GM12875 (cell line): ENCODE measurements around the gene CABLES1.
"Not testable (repeated sequence)": the region's sequence is repeated elsewhere in the genome, so short reads cannot be mapped to it uniquely, and the experiment has no call there.

Source experiments
- H3K4me3 ChIP-seq: one replicate; pipeline ENCODE4 v1.5.1; 2011; ENCODE audit warnings: low read depth, low read length, control low read depth
- CTCF ChIP-seq: IDR thresholded peaks from 2 replicates; pipeline ENCODE4 v1.5.1; 2011; ENCODE audit warnings: low read depth, mild to moderate bottlenecking, control low read depth, inconsistent platforms, low read length, moderate library complexity, borderline replicate concordance; ENCODE audit not compliant: insufficient read depth

Gene CABLES1

GRCh38 chr18:23105581-23106219, 29.6 kb upstream of the CABLES1 start:
- H3K4me3 ChIP-seq = no peak overlapping the region
- TF ChIP-seq CTCF = no peak

- H3K4me3 ChIP-seq = no peak overlapping the region
- no peak for TF ChIP-seq CTCF
Measured at GRCh38 chr18:23106575-23106974, 28.7 kb upstream of the CABLES1 start.

- H3K4me3 ChIP-seq = no peak overlapping the region
- no peak for TF ChIP-seq CTCF
Measured at GRCh38 chr18:23107718-23108117, 27.6 kb upstream of the CABLES1 start.

- no peak overlapping the region for H3K4me3 ChIP-seq
- TF ChIP-seq CTCF = no peak
Measured at GRCh38 chr18:23108496-23108895, 26.8 kb upstream of the CABLES1 start.

GRCh38 chr18:23109163-23109562, 26.1 kb upstream of the CABLES1 start:
- H3K4me3 ChIP-seq = not testable (repeated sequence)

GRCh38 chr18:23113576-23113975, 21.7 kb upstream of the CABLES1 start:
- H3K4me3 ChIP-seq = no peak overlapping the region
- no peak for TF ChIP-seq CTCF

- no peak overlapping the region for H3K4me3 ChIP-seq
- TF ChIP-seq CTCF = no peak
Measured at GRCh38 chr18:23114171-23114881, 21.0 kb upstream of the CABLES1 start.
